GM18526 (cell line): ENCODE data around the gene FAM131B.

Experiments
- POLR2A ChIP-seq: IDR thresholded peaks from 3 replicates; pipeline ENCODE4 v1.6.1; 2011; ENCODE audit not compliant: insufficient read length; ENCODE audit errors: extremely low read depth

Gene FAM131B

DNA sequence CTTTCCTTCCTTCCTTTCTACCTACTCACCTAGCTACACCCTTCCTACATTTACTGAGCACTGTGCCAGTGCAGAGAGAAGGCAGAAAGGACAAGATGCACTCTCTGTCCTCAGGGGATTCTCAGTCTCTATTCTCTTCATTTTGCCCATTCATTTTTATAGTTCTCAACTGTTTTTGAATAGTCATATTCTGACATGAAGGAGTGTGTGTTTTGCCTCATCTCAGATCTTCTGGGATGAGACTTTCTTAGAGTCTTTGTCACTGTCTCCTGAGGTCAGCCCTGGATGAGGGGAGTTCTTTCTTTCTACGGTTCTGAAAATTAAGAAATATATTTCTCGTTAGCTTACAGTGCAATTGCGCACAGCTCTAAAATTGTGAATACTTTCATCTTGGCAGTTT is 25.3 kb downstream of the FAM131B start:
- TF ChIP-seq POLR2A: no peak

DNA sequence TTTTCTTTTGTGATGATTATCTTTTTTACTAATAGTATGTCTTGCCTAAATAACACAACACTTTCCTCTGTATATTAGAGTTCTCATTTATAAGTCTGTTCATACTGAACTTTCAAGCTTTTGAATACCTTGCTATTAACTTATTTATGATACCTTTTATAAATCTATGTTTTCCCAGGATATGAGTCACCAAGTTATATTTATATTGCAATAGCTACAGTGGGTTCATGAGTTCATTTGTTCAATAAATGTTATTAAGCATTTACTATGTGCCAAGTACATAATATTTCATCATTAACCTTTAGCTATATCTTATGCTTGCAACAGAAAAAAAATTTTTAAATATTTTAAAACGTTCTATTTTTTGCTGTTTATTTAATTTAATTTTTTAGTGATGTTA is 28.3 kb downstream of the FAM131B start:
- TF ChIP-seq POLR2A: no peak

DNA sequence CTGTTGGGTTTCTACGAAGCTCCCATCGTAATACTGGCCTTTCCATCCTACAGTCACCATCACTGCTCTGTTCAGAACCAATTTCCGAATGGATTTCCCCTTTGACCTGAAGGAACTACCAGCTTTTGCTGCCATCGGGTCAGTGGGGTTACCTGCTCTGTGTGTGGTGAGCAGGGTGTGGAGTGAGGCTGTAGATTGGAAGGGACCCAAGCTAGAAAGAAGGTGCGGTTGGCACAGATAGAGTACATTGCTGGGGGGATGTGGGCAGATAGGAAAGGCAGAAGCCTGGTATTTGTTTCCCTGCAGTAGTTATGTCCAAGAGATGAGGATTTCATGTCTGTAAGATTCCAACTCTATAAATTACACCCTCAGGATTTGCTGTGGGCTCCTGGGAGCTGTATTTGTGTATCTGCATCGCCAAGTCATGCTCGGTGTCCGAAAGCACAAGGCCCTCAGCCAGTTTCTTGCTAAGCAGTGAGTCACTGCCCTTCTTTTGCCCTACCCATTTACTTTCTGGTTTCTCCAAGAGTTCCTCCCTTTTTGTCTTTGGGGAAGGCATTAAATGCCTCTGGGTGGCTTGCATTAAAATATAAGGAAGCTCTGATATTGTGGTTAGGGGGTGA is 31.2 kb downstream of the FAM131B start:
- no peak for TF ChIP-seq POLR2A

DNA sequence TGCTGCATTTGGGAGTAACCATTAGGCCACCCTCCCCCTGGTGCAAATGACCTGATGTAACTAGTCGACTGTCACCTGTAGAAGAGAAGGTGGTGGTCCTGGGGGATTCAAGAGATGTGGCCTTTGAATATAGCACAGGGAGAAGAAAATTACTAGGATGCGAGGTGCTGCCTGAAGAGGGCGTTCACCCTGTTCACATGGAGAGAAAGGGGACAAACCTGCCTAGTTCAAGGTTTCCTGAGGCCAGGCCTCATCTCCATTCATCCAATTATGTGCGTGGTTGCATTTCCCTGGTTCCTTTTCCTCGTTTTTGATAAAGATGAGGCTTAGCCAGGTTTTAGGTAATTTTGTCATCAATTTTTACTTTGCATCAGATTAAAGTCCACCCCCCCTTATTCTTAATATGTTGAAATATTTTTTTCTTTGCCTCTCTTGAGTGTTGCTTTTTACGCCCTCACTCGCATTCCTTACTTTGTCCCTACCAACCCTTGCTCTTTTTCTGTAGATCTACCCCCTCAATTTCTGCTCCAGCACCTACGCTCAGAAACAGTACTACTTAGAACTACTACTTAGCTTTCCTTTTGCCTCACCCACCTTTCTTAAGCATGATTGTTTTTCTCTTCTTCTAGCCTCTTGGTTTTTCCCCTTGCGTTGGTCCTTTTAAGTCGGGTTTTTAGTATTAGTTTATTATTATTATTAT is 32.9 kb downstream of the FAM131B start:
- TF ChIP-seq POLR2A: no peak

DNA sequence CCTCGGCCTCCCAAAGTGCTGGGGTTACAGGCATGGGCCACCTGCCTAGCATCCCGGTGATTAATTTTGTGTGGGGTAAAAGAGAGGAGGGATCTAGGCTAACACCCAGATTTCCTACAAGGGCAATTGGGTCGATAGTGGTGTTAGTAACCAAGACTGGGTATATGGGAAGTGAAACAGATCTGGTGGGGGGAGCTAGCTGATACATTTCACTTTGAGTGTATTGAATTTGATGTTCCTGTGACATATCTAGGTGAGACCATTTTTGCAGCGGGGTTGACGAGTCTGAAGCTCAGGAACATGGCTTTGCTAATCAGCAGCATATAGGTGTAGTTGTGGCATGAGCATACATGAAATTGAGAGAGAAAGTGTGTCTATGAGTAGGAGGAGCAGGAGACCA is 34.6 kb downstream of the FAM131B start:
- TF ChIP-seq POLR2A: no peak

DNA sequence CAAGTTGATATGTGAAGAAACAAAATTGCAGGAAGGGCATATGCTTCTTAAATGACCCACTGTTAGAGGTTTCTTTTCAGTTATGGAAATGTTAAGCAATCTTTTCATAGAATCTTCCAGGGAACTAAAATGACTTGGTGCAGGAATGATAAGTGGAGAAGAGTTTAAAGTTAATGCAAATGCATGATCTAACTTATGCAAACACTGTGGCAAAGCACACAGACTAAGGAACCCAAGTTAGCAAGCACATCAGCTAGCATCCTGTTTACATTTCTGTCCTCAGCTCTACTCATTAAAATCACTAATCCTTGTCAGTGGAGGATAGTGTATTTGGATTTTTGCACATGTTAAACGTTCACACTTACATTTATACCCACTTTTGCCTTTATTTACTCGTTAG is 37.3 kb downstream of the FAM131B start:
- TF ChIP-seq POLR2A: no peak

DNA sequence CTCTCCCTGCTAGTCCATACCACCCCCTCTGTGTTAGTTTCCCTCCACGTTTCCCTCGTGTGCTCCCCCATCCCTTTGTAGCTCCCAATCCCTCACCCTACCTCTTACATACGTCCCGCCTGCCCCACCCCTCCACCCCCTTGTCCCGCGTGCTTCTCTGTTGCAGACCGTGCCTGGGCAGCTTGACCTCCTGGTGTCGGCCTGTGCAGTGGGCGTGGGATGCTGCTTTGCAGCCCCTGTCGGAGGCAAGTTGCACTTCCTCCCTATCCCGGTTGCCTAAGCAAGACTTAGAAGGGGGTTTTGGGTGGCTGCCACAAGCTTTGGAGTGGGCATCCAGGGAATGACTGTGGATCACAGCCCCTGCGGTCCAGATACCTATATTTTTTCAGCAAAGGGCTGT is 38.9 kb downstream of the FAM131B start:
- TF ChIP-seq POLR2A: no peak

DNA sequence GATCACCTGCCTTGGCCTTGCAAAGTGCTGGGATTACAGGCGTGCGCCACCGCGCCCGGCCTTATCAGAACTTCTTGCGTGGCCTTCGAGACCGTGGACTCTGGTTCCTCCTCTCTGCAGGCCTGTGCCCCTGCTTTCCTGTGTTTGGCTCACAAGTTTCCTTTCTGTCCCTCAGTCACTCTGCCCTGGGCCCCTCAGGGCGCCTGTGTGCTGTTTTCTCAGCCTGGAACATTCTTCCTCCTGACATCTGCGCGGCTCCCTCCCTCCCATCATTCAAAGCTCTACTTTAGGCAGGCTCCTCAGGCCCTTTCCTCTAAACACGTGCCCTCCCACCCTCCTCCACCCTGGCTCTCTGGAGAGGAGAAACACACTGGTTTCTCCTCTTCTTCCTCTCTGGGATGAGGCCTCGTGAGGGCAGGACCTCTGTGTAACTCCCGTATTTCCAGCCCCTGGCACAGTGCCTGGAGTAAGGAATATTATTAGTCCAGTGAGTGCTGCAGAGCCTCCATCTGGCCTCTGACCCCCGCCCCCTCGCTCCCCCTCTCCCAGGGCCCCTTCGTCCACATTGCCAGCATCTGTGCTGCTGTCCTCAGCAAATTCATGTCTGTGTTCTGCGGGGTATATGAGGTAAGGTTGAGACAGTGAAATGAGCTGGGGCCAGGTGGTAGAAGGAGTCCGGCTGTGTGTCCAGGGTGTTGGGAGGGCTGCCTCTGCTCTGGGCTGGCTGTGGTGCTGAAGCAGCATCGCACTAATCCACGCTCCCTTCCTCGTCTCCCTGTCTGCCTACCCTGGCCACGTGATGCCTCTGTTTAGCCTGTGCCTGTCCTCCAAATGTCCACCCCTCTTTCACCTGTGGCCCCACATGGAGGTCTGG is 39.5 kb downstream of the FAM131B start:
- no peak for TF ChIP-seq POLR2A

DNA sequence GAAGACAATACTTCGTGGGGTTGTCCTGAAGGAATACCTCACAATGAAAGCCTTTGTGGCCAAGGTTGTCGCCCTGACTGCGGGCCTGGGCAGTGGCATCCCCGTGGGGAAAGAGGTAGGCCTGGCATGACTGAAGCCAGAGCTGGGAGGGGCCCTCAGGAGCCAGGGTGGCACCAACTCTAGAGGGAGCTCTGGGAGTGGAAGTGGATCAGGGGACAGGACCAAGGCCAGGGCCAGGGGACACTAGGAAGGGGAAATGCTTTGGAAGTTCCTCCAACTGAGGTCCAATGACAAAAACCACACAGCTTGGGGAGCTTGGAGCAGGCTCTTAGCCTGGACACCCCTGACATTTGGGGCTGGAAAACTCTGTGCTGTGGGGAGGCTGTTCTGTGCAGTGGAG is 40.8 kb downstream of the FAM131B start:
- TF ChIP-seq POLR2A: no peak

DNA sequence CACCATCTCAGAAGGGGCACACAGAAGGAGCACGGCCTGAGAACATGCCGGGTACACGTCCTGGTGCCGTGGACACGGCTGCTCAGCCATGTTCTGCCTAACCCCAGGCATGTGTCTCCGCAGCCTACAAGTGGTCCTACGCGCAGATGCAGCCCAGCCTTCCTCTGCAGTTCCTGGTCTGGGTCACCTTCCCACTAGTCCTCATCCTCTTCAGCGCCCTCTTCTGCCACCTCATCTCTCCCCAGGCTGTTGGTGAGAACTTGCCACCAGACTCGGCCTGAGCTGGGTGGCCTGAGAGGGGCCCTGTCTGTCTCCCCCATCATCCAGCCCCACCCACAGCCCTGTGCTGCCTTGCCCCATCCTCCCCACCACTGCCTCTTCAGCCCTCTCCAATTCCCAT is 41.3 kb downstream of the FAM131B start:
- TF ChIP-seq POLR2A: no peak

DNA sequence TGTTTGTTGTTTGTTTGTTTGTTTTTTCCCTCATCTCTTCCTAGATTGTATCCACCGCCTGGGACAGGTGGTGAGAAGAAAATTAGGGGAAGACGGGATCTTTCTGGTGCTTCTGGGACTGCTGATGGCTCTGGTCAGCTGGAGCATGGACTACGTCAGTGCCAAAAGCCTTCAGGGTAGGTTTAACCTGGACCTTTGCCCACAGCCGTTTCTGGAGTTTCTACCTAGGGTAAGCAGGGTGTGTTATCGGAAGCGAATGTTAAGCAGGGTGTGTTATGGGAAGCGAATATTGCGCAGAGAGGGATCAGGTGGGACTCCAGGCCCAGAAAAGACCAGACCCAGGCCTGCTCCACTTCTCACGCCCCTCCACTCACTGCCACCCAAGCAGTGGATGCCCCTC is 41.9 kb downstream of the FAM131B start:
- no peak for TF ChIP-seq POLR2A

DNA sequence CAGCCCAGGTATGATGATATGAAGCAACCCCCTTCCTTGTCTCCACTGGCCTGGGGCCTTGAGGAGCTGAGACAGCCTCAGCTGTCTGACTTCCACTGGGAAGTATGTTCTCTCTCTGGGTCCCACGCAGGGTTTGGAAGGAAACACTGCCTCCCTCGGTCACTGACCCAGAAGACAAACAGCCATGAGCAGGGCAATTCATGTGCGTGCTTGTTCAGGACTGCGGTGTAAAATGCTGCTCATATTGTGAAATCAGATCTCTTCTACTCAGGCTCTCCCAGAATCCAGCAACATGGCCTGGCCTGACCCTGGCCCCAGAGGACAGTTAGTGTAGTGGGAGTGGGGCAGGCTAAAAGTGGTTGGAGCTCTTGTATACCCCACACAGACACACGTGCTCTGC is 43.9 kb downstream of the FAM131B start:
- TF ChIP-seq POLR2A: no peak

DNA sequence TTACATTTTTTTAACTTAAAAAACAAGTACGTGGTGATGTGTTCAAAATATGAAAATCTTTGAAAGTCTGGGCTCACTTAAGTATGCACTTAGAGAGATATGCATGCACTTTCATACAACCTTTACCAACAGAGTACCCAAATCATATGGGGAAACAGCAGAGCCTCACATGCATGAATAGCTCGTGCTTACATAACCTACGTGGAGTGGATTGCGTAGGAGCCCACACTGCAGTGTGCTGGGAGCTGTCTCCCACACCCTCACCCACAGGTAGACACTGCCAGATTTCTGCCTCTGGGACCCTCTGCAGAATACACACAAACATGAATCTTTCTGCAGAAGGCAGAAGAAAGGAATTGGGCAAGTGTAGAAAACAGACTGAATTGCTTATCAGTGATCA is 46.0 kb downstream of the FAM131B start:
- TF ChIP-seq POLR2A: no peak

DNA sequence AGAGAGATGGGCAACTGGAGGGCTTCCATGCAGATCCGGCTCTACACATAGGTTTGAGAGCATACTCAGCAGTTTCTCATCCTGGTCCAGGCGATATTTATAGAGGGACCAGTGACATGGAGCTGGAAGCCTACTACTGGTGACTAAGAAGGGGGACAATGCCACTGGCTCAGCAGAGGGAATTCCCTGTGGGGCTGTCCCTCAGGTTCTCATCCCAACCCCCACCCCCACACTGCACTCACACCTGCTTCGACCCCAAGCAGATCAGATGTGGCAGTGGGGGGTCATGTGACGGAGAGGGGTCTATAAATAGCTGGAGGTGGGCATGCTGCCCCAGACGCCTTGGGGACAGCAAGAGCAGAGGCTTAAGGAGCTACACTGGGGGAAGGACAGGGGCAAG is 46.7 kb downstream of the FAM131B start, which contains the start of gene CLCN1:
Gene CLCN1, plus strand, starts transcription at position 336 of the 400 bp plus-strand sequence. CDS start 102 bp downstream, outside the sequence.
- TF ChIP-seq POLR2A: no peak

DNA sequence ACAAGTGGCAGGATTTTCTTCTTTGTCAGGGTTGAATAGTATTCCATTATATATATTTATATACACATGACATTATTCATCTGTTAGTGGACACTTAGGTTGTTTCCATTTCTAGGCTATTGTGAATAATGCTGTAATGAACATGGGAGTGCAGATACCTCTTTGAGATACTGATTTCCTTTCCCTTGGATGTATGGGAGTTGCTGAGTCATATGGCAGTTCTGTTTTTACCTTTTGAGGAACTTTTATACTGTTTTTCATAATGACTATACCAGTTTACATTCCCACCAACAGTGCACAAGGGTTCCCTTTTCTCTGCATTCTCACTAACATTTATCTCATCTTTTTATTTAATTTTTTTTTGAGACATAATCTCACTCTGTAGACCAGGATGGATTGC is 48.4 kb downstream of the FAM131B start:
- no peak for TF ChIP-seq POLR2A

DNA sequence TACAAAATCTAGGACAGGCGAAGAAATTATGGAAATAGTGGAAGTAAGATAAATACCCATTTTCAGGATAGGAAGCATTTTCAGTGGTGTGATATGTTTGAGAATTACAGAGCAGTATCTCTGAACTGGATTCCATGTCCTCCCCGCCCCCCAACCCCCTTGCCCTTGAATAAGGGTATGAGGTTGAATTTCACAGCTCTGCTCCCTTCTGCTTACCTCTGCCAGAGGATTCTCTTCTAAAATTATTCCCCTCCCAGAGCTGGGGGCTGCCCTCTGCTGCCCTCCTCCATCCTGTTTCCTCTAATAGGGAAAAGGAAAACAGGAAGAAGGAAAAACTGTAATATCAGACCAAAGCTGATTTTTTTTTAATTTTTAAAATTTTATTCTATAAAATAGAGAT is 53.9 kb downstream of the FAM131B start:
- TF ChIP-seq POLR2A: no peak

DNA sequence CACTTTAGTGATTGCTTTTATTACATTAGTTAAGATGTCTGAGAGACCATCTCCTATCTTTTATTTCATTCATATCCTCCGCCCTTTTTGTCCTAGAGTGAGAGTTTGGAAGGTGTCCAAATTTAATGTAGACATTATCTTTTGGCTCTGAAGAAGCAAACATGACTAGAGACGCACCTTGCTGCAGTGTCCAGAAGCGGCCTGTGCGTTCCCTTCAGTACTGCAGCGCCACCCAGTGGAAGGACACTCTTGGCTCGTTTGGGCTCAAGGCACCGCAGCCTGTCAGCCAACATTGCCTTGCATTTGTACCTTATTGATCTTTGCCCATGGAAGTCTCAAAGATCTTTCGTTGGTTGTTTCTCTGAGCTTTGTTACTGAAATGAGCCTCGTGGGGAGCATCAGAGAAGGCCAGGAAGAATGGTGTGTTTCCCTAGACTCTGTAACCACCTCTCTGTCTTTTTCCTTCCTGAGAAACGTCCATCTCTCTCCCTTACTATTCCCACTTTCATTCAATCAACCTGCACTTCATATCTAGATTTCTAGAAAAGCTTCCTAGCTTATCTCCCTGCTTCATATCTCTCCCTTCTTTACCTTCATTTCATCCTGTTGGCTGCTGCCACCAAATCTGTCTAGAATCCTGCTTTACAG is 57.0 kb downstream of the FAM131B start:
- no peak for TF ChIP-seq POLR2A
